Coronary artery (tissue), 2 donors: ENCODE data around the gene ENTPD6.

ENCODE experiments used
- DNase-seq: peaks from one replicate; pipeline ENCODE4 v3.0.0-alpha.2; 2017; ENCODE audit warnings: low spot score
- H3K27ac ChIP-seq, 2 donors: fragments of 200-600 bp; sonication (generic); one replicate each; pipeline ENCODE4 v1.5.1; 2016 to 2019
- H3K4me3 ChIP-seq: fragments of 200-600 bp; sonication (generic); 2 replicates; pipeline ENCODE4 v1.5.1; 2016; ENCODE audit warnings: mild to moderate bottlenecking, moderate library complexity
- TF ChIP-seq, protein P1 (sequence below): fragments of 200-600 bp; sonication (generic); IDR thresholded peaks from one replicate; pipeline ENCODE4 v1.5.1; 2019; ENCODE audit warnings: antibody characterized with exemption

The ENTPD6 gene

DNA sequence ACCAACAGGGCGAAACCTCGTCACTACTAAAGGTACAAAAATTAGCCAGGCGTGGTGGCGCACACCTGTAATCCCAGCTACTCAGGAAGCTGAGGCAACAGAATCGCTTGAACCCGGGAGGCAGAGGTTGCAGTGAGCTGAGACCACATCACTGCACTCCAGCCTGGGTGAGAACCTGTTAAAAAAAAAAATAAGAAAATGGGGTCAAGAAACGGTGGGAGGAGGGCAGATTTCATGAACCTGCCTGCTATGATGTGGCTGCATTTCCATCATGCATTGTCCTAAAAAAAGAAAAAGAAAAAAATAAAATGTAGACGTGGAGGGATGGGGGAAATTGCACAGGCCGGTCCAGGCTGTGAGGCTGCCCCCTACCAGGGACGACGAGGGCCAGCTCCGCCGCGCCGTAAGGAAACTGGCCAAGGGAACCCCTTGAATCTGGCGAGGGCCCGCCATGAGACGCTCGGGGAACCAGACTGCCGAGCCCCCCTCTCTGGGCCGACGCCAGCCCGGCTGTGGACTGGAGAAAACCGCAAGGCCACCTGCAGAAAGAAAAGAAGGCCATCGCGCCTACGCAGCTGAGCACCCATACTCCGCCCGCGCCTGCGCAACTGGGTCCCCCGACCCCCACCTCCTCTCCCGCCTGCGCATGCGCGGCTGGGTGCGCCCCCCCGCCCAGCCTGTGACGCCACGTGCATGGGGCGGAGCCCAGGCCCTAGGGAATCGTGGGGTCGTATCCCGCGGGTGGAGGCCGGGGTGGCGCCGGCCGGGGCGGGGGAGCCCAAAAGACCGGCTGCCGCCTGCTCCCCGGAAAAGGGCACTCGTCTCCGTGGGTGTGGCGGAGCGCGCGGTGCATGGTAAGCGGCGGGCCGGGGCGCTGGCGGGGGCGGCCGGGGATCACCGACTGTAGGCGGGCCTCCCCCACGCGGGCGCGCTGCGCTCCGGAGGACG lies at the start of gene ENTPD6:
TSS of gene ENTPD6 (plus strand) at position 699 of the 948 bp plus-strand sequence. CDS start 10,825 bp downstream, outside the sequence.
- Histone ChIP-seq H3K4me3 (peak within 1 kb of the TSS; percentile 98), H3K27ac (peak within 1 kb of the TSS; percentile 88 to 94)
- DNase-seq, result peak; percentile 94
- TF ChIP-seq, protein P1, sequence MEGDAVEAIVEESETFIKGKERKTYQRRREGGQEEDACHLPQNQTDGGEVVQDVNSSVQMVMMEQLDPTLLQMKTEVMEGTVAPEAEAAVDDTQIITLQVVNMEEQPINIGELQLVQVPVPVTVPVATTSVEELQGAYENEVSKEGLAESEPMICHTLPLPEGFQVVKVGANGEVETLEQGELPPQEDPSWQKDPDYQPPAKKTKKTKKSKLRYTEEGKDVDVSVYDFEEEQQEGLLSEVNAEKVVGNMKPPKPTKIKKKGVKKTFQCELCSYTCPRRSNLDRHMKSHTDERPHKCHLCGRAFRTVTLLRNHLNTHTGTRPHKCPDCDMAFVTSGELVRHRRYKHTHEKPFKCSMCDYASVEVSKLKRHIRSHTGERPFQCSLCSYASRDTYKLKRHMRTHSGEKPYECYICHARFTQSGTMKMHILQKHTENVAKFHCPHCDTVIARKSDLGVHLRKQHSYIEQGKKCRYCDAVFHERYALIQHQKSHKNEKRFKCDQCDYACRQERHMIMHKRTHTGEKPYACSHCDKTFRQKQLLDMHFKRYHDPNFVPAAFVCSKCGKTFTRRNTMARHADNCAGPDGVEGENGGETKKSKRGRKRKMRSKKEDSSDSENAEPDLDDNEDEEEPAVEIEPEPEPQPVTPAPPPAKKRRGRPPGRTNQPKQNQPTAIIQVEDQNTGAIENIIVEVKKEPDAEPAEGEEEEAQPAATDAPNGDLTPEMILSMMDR, result no peak

DNA sequence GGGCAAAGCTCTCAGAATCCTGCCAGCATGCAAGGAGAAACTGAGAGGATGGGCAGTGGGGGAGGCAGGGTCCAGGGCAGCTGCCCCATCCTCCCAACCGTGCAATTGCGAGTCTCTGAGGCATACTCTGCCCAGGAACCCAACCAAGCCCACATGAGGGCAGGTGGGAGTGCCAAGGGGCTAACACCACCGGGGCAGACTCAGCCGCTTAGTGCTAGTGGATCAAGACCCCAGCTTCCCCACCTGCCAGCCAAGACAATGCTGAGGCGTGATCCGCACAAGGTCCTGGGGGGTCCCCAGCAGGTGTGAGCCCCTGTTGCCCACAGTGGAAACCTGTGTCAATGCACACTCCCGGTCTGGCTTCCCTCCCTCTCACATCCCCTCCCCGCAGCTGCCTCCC lies 48.5 kb upstream of the ENTPD6 start:
- DNase-seq, result no peak
- no peak overlapping the region for H3K27ac ChIP-seq
- no peak overlapping the region for H3K4me3 ChIP-seq
- TF ChIP-seq, protein P1, result no peak

- DNase-seq, result no peak
- TF ChIP-seq, protein P1, result no peak
- Histone ChIP-seq H3K27ac (no peak overlapping the region), H3K4me3 (no peak overlapping the region)
Measured at GRCh38 chr20:25147716-25148115, 47.8 kb upstream of the ENTPD6 start.

DNA sequence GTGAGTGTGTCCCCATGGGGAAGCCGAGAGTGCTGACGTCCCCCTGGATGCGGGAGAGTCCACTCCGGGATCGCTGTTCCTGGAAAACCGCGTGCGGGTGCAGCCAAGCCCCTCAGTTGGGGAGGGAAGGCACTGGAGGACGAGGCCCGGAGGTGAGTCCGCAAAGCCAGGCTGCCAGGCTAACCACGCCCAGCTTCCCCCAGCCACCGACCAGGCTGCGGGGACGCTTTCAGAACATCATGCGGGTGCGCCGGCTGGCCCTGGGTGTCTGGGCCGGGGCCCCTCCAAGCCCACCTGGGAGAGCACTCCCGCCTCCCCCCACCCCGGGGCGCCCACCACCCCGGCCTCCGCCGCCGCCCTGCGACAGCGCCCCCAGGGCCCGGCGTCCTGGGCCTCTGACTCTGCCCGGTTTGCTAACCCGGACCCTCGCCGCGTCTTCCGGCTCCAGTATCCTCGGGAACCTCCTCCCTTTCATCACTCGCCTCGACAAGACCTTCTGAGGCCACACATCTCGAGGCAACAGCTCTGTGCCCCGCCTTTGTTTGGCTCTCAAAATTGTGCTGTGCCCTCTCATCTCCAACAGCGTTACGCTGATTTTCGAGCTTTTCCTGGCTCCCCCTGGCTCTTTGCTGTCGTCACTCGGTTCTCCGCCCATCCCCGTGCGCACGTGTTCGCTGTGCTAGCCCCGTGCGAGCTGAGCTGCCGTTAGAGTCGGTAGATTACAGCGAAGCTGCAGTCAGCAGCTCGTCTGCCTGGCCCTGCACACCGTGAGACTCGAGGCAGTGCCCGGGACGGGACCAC lies 47.1 kb upstream of the ENTPD6 start:
- TF ChIP-seq, protein P1, result no peak
- peak; percentile 77 for DNase-seq
- peak overlapping the region; percentile 67 for H3K4me3 ChIP-seq
- no peak overlapping the region for H3K27ac ChIP-seq

DNA sequence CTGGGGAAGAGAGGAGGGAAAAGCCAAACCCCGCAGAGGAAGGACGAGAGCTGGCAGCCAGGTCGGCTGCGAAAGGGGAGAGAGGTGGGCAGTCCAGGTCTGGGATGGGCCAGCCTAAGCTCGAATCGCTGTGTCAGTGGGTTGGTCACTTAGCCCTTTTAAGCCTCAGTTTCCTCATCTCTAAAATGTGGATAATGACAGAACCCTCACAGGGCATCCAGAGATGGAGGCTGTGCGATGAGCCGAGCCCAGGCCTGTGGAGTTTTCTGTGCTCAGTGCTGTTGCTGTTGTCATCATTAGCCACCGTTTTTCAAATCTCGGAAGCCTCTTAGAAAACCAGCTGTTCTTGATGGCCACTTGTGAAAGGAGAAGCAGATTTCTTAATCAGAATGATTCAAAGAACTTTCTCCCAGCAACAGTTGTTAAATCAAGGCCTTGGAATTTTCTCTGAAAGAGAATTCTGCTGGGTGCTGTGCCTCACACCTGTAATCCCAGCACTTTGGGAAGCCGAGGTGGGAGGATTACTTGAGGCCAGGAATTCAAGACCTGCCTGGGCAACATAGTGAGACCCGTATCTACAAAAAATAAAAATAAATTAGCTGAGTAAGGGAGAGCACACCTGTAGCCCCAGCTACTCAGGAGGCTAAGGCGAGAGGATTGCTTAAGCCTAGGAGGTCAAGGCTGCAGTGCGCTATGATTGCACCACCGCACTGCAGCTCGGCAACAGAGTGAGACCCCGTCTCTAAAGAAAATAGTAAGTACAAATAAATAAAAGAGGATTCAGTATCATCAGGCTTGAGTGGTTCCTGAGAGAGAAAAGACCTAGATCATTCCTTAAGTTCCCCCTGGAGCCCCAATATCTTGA lies 46.3 kb upstream of the ENTPD6 start:
- H3K27ac ChIP-seq, result no peak overlapping the region
- TF ChIP-seq, protein P1, result no peak
- peak overlapping the region; percentile 67 for H3K4me3 ChIP-seq
- no peak for DNase-seq

DNA sequence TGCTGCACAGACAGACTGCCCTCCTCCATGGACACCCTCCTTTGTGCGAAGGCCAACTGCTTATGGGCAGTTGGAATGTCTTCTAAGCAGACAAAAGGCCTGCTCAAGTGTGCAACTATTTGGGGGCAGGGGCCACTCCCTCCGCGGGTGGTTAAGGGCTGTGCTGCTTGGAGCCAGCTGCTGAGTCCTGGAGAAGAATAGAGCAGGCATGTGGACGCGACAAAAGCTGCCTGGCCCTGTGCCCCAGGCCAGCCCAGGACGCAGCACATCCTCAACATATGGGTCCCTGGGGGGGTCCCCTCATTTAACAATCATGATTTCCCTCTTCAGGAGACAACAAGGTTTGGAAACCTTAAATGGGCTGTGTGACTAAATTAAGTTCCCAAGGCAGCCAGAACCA lies 45.5 kb upstream of the ENTPD6 start:
- no peak overlapping the region for H3K27ac ChIP-seq
- TF ChIP-seq, protein P1, result no peak
- H3K4me3 ChIP-seq, result no peak overlapping the region
- no peak for DNase-seq
